GM21528 (cell line): ENCODE data around the gene KLC1.

ENCODE experiments used
- ATAC-seq: cut with Tn5 transposase; IDR thresholded peaks from one replicate; pipeline ENCODE4 v1.9.1; 2021; ENCODE audit warnings: mild to moderate bottlenecking, moderate library complexity; ENCODE audit not compliant: unreplicated experiment, low FRiP score

Gene KLC1

GRCh38 chr14:103687712-103688111 is 58.7 kb downstream of the KLC1 start:
- no peak for ATAC-seq

- no peak for ATAC-seq
These were observed 59.4 kb downstream of the KLC1 start for GRCh38 chr14:103688441-103688840.

DNA sequence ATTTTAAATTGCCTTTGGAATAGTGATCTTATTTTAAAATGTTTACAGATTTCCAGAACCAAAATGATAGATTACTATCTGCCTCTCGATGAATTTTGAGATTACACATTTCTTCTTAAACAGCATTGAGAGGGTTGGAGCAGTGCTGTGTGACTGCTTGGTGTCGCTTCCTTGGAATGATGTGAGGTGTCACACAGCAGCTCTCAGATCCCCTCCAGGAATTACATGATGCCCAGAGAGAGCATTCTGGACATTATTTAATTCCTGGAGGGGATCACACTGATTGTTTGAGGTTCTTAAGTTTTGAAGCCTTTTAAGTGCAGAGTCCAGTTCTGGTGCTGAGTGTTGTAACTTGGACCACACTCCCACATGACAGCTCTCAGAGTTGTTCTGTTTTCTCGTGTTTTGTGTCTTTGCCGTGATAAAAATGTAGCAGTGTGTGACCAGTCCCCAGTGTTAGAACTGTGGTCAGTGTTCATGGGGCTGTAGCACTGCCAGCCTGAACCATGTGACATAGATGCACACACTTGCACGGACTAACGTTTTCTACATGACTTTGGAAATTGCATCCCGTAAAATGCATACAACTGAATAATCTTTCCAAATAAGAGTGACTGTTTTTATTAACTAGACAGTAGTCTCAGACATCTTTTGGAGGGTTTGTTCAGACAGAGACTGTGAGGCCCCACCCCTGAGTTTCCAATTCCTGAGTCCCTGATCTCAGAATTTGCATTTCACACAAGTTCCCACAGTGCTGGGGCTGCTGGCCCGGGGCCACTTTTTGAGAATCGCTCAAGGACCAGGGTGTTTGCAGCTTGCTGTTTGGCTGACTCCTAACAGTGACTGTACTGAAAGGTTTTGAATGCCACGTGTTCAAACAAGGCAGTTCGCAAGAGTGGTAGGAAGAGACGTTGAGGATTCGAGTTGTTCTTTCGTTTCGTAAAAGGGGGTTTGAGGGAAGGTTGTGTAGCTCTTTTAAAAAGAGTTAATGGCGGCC is 60.2 kb downstream of the KLC1 start:
- ATAC-seq: peak; percentile 70

- no peak for ATAC-seq
These were observed 61.3 kb downstream of the KLC1 start for GRCh38 chr14:103690332-103690731.

- peak; percentile 51 for ATAC-seq
These were observed 62.6 kb downstream of the KLC1 start for GRCh38 chr14:103691655-103692054.

GRCh38 chr14:103692159-103692558 is 63.1 kb downstream of the KLC1 start:
- ATAC-seq: peak; percentile 7

- no peak for ATAC-seq
These were observed 63.9 kb downstream of the KLC1 start for GRCh38 chr14:103692871-103693270.

DNA sequence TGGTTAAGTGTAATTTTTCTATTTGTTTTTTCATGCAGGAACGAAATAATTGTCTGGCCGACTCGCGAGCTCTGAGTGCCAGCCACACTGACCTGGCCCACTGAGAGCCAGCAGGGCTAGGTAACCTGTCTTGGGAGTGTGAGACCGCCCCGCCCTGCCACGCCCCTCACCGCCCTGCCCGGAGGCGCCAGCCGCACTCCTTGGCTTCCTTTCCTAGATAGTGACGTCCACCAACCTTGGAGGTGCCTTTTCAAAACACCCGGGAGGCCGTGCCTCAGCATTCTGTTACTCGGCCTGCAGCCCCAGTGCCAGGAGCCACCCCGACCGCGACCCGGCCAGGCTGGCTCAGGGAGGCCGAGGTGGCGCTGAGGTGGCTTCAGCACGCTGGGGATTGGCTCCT is 64.5 kb downstream of the KLC1 start:
- ATAC-seq: no peak

DNA sequence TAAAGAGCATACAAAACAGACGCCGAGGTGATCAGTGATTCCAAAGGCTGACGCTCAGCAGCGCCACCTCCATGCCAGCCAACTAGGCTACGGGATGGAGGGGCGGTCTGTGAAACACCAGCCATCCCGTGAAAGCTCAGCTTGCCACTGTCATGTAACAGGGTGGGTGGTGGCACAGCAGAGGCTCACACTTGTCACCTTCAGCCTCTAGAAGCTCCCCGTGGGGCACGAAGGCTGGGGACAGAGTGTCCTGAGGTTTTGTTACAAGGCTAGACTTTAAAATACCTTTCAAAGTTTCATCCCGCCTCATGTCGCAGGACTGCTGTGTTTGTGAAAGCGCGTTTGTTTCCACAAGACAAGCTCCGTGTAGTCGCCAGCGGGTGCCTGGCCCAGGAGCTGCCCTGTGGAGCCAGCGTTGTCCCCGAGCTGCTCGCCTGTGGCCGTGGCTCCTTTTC is 65.6 kb downstream of the KLC1 start:
- no peak for ATAC-seq

DNA sequence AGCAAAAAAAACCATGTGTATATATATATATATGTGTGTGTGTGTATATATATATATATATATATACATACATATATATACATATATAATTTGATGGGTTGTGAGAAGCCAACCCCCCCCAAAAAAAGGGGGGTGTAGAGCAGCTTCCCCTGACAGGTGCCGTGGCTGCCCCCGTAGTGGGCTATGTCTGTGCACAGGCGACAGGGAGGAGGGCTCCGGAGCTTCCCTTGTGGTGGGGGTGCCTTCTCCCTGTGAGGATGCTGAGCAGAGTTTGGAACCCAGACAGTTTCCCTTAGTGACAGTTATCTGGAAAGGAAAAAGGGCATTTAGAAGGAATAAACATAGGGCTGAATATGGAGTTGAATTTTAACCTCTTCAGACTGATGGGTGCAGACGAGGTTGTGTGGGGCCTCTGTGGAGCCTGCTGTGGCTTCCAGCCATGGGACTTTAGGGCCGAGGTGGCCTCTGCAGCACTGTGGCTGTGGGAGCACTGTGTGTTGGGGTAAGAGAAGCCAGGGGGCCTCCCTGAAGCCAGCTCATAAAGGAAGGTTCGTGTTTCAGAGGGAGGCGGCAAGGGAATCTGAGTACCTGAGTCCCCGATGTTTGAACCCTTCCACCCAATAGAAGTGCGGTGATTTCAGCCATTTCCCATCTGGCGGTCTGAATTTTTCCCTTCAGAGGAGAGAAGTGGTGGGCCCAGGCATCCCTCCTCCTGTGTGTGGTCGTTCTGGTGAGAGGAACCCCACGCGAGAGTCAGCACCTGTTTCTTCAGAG is 66.5 kb downstream of the KLC1 start:
- no peak for ATAC-seq

GRCh38 chr14:103696070-103696402 is 67.0 kb downstream of the KLC1 start:
- no peak for ATAC-seq

- no peak for ATAC-seq
These were observed 67.6 kb downstream of the KLC1 start for GRCh38 chr14:103696466-103697071.

GRCh38 chr14:103697206-103697602 is 68.2 kb downstream of the KLC1 start:
- no peak for ATAC-seq

DNA sequence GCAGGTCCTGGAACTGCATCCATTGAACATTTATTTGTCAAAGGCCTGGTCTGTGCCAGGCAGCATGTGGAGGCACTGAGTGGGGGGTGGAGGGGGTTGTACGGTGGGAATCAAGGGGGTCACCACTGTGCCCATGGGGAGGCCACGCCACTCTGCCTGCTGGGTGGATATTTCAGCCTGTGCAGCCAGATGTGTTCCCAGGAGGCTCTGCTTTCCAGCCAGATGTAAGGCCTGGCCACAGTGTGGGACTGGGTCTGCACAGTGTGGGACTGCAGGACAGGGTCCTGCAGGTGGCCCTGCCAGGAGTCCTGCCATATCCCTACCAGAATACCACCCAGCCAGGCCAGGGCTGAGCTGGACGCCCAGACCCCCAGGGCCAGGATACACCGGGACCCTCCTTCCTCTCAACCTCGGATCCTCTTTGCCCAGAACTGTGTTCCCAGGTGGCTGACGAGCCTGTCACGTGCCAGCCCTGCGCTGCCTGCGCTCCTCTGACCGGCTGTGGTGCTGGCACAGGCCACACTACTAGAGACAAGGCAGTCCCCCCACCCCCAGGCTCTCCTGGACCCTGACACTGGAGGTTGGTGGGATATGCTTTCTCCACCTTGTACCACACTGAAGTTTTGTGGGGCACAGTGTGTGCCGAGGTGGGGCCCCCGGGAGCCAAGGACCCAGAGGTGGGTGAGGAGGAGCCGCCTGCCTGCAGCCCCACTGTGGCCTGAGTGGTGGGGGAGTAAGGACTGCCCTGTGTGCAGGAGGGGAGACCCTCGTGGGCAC is 68.8 kb downstream of the KLC1 start:
- no peak for ATAC-seq

- no peak for ATAC-seq
These were observed 69.6 kb downstream of the KLC1 start for GRCh38 chr14:103698380-103699260.

DNA sequence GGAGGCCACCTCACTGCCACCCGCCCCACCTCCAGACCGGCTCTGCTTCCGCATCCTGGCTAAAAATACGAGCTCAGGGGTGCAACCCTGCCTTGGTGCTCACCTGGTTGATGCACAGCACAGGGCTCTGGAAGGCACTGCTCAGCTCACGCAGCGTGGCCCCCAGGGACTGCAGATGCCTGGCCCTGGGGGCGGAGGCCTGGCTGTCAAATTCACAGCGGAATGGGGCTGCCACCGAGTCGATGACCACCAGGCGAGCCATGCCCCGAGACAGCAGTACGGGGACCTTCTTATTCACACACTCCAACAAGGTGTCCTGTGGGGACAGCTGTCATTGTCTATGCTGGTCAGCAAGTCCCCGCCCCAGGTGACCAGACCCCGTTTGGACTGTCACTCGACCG is 70.2 kb downstream of the KLC1 start:
- no peak for ATAC-seq

- ATAC-seq: no peak
These were observed 71.1 kb downstream of the KLC1 start for GRCh38 chr14:103699901-103700752.

GRCh38 chr14:103700753-103701490 is 71.9 kb downstream of the KLC1 start:
- ATAC-seq: no peak
